GM19239 (cell line): ENCODE data around the gene PRTFDC1.
"Not testable (repeated sequence)": the region's sequence is repeated elsewhere in the genome, so short reads cannot be mapped to it uniquely, and the experiment has no call there.

Experiments used
- DNase-seq: peaks from one replicate; pipeline ENCODE4 v3.0.0; 2011; ENCODE audit warnings: low spot score; ENCODE audit not compliant: insufficient read length
- FAIRE-seq: peaks from 2 replicates; lab custom pipeline; 2011; peaks lifted over from hg19 to GRCh38; lab: Jason Lieb, UNC

PRTFDC1 gene

GRCh38 chr10:24952143-24952706 is at the start of gene PRTFDC1:
PRTFDC1 (minus strand) TSS chr10:24952606; CDS start chr10:24952575, 31 bp downstream.
- FAIRE-seq (no peak), DNase-seq (peak; percentile 28)

GRCh38 chr10:24998044-24998443 is 45.6 kb upstream of the PRTFDC1 start:
- no peak for FAIRE-seq
- no peak for DNase-seq

- FAIRE-seq, result no peak
Observed at GRCh38 chr10:24995072-24995471, 42.7 kb upstream of the PRTFDC1 start.

GRCh38 chr10:24993237-24993958 is 41.0 kb upstream of the PRTFDC1 start:
- no peak for DNase-seq
- no peak for FAIRE-seq

More at GRCh38 chr10:24995072-24995471, 42.7 kb upstream of the PRTFDC1 start:
- DNase-seq, result no peak

- FAIRE-seq, result no peak
- no peak for DNase-seq
Observed at GRCh38 chr10:24992512-24993133, 40.2 kb upstream of the PRTFDC1 start.

GRCh38 chr10:24991298-24991697 is 38.9 kb upstream of the PRTFDC1 start:
- no peak for DNase-seq
- FAIRE-seq, result no peak

- no peak for FAIRE-seq
- DNase-seq, result no peak
Observed at GRCh38 chr10:24989867-24990266, 37.5 kb upstream of the PRTFDC1 start.

GRCh38 chr10:24988831-24989640 is 36.6 kb upstream of the PRTFDC1 start:
- DNase-seq (no peak), FAIRE-seq (no peak)

GRCh38 chr10:24984906-24985305 is 32.5 kb upstream of the PRTFDC1 start:
- DNase-seq, result no peak
- no peak for FAIRE-seq

GRCh38 chr10:24983946-24984345 is 31.5 kb upstream of the PRTFDC1 start:
- FAIRE-seq (no peak), DNase-seq (no peak)

- DNase-seq, result no peak
- FAIRE-seq, result no peak
Observed at GRCh38 chr10:24983130-24983529, 30.7 kb upstream of the PRTFDC1 start.

- peak; percentile 48 for FAIRE-seq
- DNase-seq, result peak; percentile 9
Observed at GRCh38 chr10:24982319-24983112, 30.1 kb upstream of the PRTFDC1 start.

GRCh38 chr10:24981161-24981710 is 28.8 kb upstream of the PRTFDC1 start:
- FAIRE-seq (no peak), DNase-seq (no peak)

- no peak for DNase-seq
- no peak for FAIRE-seq
Observed at GRCh38 chr10:24979685-24980084, 27.3 kb upstream of the PRTFDC1 start.

- no peak for FAIRE-seq
Observed at GRCh38 chr10:24974976-24975375, 22.6 kb upstream of the PRTFDC1 start.

GRCh38 chr10:24973163-24973562 is 20.8 kb upstream of the PRTFDC1 start:
- no peak for FAIRE-seq
- no peak for DNase-seq

More at GRCh38 chr10:24974976-24975375, 22.6 kb upstream of the PRTFDC1 start:
- no peak for DNase-seq

- no peak for FAIRE-seq
- no peak for DNase-seq
Observed at GRCh38 chr10:24971374-24971773, 19.0 kb upstream of the PRTFDC1 start.

- FAIRE-seq (no peak), DNase-seq (no peak)
Observed at GRCh38 chr10:24969841-24970281, 17.5 kb upstream of the PRTFDC1 start.

GRCh38 chr10:24968951-24969350 is 16.5 kb upstream of the PRTFDC1 start:
- not testable (repeated sequence) for FAIRE-seq, DNase-seq
